HepG2 (cell line): ENCODE data around the gene TSPAN11.

Source experiments
- NFIC ChIP-seq: IDR thresholded peaks from 2 replicates; pipeline ENCODE4 v1.6.1; 2012; ENCODE audit warnings: mild to moderate bottlenecking, low read length, inconsistent platforms
- RELA ChIP-seq: sonication (generic); formaldehyde crosslinking; IDR thresholded peaks from 2 replicates; pipeline ENCODE4 v1.4.0; 2020; ENCODE audit warnings: missing genetic modification reagents
- ZNF788 ChIP-seq: sonication (generic); formaldehyde crosslinking; IDR thresholded peaks from 2 replicates; pipeline ENCODE4 v1.5.0; 2020; ENCODE audit warnings: mild to moderate bottlenecking, missing genetic modification reagents, borderline replicate concordance
- TF ChIP-seq, protein P1 (sequence below), 2 experiments: sonication (generic) in 1 of 2; formaldehyde crosslinking in 1 of 2; IDR thresholded peaks; 2 replicates each; pipeline versions ENCODE4 v1.5.1 to v1.6.1; 2011 to 2020; ENCODE audit warnings: borderline replicate concordance in 1 of 2, low read depth in 1 of 2, low read length in 1 of 2, mild to moderate bottlenecking in 1 of 2, missing genetic modification reagents in 1 of 2, moderate library complexity in 1 of 2
- TF ChIP-seq, protein P2 (sequence below): sonication (generic); formaldehyde crosslinking; IDR thresholded peaks from 2 replicates; pipeline ENCODE4 v1.5.0; 2020; ENCODE audit warnings: mild to moderate bottlenecking, missing genetic modification reagents, moderate library complexity
- TF ChIP-seq, protein P3 (sequence below): sonication (generic); formaldehyde crosslinking; IDR thresholded peaks from 2 replicates; pipeline ENCODE4 v1.4.0; 2020; ENCODE audit warnings: low read depth, missing genetic modification reagents

DNA sequence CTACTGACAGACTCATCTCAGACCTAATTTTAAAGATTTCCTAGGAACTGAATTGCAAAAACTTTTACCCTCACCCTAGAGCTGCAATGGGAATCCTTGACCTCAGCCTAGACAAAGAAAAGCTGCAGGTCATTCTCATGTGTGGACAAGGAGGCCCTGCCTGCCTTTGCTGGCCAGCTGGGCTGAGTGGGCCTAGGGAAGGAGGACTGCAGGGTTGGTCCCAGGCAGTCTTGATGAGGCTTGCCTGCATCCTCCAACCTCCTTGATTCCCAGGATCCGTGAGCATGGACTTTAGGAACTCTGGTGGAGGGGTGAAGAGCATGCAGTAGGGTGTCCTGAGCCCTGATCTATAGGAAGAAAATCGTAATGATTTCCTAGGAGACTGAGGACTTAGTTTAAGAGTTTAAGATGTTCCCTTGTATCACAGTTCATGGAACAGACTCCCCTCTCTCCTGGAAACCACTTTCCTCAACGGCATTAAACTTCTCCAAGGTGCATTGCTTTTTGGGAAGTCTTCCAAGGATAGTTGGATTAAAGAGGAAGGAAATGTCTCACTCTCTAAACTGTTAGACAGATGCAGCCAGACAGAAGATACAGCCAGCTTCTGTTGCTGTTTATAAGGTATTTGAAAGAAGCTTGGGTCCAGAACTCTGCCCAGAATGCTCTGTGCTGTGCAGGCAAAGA lies 91.7 kb downstream of the TSPAN11 start:
- TF ChIP-seq RELA (CRISPR knock-in tag) (no peak), ZNF788 (CRISPR knock-in tag) (no peak), NFIC (no peak)
- TF ChIP-seq, protein P1, sequence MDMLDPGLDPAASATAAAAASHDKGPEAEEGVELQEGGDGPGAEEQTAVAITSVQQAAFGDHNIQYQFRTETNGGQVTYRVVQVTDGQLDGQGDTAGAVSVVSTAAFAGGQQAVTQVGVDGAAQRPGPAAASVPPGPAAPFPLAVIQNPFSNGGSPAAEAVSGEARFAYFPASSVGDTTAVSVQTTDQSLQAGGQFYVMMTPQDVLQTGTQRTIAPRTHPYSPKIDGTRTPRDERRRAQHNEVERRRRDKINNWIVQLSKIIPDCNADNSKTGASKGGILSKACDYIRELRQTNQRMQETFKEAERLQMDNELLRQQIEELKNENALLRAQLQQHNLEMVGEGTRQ (IDR thresholded peaks at IDR 0.05; ENCODE audit: low read depth, low read length) = no peak
- TF ChIP-seq, protein P1 (CRISPR knock-in tag; IDR thresholded peaks at IDR 0.05; ENCODE audit: borderline replicate concordance) = no peak
- TF ChIP-seq, protein P2, sequence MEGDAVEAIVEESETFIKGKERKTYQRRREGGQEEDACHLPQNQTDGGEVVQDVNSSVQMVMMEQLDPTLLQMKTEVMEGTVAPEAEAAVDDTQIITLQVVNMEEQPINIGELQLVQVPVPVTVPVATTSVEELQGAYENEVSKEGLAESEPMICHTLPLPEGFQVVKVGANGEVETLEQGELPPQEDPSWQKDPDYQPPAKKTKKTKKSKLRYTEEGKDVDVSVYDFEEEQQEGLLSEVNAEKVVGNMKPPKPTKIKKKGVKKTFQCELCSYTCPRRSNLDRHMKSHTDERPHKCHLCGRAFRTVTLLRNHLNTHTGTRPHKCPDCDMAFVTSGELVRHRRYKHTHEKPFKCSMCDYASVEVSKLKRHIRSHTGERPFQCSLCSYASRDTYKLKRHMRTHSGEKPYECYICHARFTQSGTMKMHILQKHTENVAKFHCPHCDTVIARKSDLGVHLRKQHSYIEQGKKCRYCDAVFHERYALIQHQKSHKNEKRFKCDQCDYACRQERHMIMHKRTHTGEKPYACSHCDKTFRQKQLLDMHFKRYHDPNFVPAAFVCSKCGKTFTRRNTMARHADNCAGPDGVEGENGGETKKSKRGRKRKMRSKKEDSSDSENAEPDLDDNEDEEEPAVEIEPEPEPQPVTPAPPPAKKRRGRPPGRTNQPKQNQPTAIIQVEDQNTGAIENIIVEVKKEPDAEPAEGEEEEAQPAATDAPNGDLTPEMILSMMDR (CRISPR knock-in tag) = no peak
- TF ChIP-seq, protein P3, sequence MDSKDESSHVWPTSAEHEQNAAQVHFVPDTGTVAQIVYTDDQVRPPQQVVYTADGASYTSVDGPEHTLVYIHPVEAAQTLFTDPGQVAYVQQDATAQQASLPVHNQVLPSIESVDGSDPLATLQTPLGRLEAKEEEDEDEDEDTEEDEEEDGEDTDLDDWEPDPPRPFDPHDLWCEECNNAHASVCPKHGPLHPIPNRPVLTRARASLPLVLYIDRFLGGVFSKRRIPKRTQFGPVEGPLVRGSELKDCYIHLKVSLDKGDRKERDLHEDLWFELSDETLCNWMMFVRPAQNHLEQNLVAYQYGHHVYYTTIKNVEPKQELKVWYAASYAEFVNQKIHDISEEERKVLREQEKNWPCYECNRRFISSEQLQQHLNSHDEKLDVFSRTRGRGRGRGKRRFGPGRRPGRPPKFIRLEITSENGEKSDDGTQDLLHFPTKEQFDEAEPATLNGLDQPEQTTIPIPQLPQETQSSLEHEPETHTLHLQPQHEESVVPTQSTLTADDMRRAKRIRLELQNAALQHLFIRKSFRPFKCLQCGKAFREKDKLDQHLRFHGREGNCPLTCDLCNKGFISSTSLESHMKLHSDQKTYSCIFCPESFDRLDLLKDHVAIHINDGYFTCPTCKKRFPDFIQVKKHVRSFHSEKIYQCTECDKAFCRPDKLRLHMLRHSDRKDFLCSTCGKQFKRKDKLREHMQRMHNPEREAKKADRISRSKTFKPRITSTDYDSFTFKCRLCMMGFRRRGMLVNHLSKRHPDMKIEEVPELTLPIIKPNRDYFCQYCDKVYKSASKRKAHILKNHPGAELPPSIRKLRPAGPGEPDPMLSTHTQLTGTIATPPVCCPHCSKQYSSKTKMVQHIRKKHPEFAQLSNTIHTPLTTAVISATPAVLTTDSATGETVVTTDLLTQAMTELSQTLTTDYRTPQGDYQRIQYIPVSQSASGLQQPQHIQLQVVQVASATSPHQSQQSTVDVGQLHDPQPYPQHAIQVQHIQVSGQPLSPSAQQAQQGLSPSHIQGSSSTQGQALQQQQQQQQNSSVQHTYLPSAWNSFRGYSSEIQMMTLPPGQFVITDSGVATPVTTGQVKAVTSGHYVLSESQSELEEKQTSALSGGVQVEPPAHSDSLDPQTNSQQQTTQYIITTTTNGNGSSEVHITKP (CRISPR knock-in tag) = no peak
